GM19193 (cell line): ENCODE results near the gene OR2Y1.

ENCODE experiments used
- POLR2A ChIP-seq: IDR thresholded peaks from 4 replicates; pipeline ENCODE4 v1.6.1; 2011; ENCODE audit not compliant: insufficient read depth, insufficient read length; ENCODE audit errors: extremely low read depth

OR2Y1 gene, protein sequence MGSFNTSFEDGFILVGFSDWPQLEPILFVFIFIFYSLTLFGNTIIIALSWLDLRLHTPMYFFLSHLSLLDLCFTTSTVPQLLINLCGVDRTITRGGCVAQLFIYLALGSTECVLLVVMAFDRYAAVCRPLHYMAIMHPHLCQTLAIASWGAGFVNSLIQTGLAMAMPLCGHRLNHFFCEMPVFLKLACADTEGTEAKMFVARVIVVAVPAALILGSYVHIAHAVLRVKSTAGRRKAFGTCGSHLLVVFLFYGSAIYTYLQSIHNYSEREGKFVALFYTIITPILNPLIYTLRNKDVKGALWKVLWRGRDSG

DNA sequence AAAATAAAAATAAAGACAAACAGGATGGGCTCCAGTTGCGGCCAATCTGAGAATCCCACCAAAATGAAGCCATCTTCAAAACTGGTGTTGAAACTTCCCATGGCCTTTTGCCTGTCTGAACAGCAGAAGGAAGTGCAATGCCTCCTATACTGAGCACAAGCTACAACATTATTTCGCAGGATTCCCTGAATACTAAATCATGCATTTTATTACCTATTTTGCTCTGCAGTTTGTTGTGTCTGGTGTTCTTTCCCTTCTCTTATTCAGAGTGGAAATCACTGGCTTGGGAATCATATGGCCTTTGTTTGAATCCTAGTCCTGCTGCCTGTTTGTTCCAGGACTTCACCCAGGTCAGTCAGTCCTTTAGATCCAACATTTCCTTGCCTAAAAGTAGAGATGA, at the start of gene OR2Y1:
Gene OR2Y1, minus strand, starts transcription at position 101 of the 400 bp plus-strand sequence. Its CDS starts 0 bp downstream, at position 101.
- TF ChIP-seq POLR2A: no peak

DNA sequence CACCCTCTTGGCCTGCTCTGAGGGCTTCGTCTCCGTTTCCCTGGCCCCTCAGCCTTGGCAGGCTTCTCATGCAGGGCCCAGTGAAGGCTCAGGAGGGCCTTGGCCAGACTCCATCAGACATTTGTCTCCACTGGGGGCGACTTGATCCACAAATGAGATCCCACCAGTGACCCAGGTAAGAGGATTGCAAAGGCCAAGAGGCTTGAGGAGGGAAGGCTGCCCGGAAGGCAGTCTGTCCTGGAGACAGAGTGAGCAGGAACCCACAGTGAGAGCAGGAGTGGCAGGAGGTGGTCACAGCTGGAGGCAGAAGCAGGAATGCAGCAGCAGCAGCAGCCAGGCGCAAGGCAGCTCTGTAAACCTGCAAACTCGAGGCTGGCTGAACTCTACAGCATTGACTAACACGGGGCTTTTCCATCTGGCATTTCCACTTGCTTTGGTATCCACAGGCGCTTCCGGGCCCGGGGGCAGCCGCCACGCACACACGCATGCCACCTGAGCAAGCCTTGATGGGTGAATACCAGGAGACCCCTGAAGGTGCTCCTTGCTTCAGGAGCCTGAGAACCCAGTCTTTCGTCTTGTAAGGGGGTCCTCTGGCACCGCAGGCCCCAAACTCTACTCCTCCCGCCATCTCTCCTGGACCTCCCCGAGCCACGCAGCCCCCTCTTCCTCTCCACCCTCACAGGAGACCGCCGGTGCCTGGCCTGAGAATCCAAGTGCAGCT, 48.0 kb upstream of the OR2Y1 start:
- no peak for TF ChIP-seq POLR2A

DNA sequence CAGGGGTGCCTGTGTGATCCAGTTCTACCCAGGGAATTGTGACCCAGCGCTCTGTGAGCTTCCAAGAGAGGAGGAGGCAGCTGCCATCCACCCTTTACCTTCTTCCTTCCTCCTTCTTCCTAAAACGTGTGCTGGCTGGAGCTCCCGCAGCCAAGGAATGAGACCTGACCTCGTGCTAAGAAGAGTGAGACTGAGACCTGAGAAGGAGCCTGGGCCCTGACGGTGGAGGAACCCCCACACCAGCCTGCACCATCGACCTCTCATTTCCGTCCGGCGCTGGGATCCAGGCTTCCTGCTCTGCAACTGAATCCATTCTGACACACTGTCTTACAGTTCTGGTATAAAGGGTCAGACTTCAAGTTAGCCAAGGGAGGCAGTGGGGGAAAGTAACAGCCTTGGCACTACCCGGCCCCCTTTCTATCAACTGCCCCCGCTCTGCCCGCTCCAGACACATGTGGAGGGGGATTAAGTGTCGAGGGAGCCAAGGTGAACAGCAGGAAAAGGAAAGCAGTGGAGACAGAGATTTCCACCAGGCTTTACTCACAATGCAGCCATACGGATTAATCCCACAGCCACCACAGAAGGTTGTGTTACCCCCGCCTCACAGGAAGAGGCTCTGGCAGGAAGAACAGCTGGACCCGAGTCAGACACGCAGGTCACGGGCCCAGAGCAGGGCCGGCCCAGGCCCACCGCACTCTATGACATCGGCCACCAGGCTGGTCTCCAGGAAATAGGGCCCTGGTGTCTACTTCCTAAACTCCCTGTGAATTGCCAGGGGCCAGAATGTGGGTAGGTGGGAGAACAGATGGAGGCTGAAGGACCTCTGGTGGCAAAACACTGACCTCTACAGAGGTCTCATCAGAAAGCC, 46.9 kb upstream of the OR2Y1 start:
- TF ChIP-seq POLR2A: no peak

DNA sequence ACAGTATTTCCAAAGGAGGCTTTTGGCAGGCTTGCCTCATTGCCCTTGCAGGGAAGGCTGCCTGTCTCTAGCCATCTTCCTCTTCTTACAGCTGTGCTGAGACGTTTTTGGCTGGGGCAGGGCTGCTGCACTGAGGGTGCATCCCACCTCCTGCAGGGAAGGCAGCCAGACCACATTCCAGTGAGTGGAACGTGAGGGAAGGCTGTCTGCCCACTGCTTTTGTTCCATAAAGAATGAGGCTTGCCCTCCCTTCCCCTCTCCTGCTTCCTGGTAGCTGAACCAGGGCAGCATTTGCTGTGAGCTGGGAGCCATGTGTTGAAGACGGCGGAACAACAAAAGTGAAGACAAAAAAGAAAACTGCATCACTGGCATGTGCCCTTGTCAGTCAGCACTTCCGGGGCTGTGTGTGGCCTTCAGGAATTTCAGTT, 46.0 kb upstream of the OR2Y1 start:
- no peak for TF ChIP-seq POLR2A

DNA sequence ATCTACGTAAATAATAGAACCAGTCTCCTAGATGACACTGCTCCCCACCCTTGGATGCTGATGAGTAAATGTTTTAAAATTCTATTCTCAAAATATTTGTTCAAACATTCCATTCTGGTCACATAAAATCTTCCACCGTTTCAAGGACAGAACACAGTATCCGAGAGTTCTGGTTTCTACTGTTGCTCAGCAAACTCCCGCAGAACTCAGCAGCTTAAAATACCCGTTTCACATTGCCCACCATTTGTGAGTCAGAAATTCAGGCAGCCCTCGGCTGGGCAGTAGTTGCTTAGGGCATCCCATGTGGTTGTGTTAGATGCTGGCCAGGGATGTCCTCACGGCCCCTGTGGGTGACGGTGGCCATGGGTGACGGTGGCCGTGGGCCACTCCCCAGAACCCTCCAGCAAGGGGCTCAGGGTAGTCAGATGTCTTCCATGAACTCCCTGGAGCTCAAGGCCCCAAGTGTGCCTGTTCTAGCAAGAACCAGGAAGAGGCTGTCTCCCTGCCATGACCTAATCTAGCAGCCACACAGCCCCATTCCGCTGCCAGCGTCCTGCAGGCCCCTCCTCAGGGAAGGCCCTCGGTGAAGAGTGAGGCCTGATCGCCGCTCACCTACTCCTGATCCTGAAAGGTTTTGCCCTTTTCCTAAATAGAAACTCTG, 45.4 kb upstream of the OR2Y1 start:
- no peak for TF ChIP-seq POLR2A

DNA sequence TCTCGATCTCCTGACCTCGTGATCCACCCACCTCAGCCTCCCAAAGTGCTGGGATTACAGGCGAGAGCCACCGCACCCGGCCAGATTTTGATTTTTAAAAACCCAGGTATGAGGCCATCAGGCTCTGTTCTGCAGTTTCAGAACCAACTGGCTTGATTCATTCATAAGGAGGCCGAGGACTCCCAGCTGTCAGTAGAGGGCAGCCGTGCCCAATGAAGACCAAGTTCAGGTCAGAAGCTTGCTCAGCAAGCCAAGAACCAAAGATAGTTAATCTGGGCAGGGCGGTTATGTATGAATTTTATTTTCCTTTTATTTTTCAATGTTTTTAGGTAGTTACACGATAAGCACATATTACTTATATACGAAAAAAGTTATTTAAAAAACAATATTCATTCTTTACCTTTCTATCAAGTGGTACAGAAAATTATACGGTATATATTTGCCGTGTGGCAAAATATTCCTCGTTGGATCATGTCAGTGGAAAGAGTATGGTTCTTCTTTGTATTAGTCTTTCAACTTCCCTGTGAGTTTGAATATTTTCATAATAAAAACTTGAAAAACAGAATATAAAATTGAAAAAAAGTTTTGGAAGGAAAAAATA, 44.7 kb upstream of the OR2Y1 start:
- no peak for TF ChIP-seq POLR2A

DNA sequence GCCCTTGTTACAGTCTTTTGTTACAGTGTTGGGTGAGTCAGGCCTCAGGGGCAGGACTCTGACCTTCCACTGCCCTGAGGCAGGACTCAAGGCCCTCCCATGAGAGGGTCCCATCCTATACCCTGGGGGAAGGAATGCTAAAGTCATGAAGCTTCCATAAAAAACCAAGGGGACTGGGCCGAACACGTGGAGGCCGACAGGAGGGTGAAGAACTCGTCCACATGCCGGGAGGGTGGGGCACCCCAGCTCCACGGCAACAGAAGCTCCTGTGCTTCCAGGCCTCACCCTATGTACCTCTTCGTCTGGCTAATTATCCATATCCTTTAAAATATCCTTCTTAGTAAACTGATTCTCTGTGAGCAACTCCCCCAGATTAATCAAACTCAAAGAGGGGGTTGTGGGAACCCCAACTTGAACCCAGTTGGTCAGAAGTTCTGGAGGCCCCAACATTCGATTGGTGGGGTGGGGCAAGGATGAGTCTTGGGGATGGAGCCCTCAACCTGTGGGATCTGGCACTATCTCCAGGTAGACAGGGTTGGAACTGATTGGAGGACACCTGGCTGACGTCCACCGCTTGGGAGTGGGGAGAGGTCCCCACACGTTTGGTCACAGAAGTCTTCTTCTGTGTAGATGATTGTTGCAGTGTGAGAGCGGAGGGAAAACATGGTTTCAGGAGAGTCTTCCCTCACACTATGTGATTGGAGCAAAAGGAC, 43.6 kb upstream of the OR2Y1 start:
- TF ChIP-seq POLR2A: no peak

DNA sequence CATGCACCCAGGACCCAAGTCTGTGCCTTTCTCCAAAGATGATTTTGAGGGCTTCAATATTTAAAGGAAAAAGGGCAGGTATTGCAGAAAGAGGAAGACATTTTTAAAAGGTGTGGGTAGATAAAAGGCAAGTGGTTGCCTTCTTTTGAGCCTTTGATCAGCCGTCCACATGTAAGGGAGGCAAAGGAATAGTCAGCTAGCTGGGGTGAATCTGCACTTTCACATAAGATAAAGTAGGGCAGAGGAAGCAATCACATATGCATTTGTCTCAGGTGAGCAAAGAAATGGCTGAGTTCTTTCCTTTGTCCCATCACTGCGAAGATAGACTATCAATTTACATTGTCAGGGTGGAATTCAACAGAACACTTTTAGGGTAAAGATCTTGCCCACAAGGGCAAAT, 42.9 kb upstream of the OR2Y1 start:
- TF ChIP-seq POLR2A: no peak

DNA sequence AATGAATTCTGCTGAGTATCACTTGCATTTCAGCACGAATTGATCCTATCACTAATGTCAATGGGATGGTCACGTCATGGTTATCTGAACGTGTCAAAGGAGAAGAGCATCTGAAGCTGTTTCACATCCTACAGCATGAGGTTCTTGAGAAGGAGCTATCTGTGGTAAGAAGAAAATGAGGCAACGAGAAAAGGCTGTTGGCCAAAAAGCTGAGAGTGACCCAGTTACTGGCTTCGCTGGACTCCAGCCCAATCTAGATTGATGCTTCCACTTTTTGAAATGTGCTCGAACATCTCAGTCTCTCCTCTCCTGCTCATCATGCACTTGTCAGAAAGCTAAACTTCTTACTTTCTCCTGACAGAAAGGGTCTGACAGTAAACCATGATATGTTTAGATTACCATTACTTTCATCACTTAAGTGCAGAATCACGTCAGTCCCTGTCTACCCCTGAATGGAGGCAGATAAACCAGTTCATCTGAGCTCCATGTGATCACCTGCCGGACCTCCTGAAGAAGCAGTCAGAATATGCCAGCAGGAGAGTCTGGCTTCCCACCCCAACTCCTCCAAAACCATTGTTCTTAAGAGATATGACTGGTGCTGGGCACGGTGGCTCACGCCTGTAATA, 40.2 kb upstream of the OR2Y1 start:
- no peak for TF ChIP-seq POLR2A

DNA sequence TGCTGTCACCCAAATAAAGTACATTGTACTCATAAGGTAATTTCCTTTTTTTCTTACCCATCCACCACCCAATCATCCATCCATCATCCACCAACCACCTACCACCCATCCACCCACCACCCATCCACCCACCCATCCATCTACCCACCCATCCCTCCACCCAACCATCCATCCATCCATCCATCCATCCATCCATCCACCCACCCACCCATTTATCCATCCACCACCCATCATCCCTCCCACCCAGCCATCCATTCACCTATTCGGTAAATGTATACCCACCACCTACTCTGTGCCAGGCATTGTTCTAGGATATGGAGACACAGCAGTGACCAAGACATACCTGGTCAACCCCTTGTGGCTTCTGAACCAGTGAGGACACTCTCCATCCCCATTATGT, 37.6 kb upstream of the OR2Y1 start:
- TF ChIP-seq POLR2A: no peak

DNA sequence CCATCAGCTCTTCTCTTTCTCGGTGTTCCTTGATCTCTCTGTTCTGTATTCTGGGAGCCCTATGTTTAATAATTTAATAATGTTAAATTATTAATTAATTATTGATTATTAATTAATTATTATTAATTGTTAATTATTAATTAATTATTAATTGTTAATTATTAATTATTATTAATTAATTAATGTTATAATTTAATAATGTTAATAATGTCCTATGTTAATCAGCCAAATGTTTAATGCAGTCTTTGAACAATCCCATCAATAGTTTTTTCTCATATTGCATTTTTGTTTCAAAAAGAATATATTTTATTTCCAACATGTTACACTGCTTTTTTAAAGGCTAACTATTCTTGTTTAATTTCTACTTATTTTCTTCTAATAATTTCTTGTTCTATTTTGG, 36.5 kb upstream of the OR2Y1 start:
- TF ChIP-seq POLR2A: no peak

DNA sequence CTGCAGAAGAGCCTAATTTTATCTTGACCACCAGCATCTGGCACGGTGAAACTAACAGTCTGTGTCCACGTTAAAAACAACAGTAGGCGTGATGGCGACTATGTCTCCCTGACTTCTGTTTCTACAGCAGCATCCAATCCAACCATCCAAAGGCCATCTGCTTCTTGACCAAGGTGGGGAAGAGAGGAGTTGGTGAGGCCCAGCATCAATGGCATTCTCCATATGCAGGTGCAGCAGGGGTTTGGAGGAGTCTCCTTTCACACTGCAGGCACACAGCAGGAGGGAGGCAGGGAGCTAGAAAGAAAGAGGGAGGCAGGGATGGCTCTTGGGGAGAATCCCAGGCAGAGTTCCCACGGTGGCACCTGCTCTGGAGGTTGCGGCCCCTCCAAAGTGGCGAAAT, 35.8 kb upstream of the OR2Y1 start:
- no peak for TF ChIP-seq POLR2A

DNA sequence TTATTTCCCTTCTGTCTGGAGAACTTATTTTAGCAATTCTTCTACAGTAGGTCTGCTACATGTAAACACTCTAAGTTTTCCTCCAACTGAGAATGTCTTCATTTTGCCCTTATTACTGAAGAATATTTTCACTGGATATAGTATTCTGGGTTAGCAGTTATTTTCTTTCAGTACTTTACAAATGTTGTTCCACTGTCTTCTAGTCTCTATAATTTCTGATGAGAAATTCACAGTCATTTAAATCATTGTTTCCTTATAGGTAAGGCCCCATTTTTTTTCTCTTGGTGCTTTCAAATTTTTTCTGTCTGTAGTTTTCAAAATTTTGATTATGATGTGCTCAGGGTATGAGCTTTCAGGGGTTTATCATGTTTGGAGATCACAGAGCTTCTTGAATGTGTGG, 32.0 kb upstream of the OR2Y1 start:
- no peak for TF ChIP-seq POLR2A
